Esophagus squamous epithelium (tissue), 4 donors: ENCODE data around the gene DOCK2.

Source experiments
- CTCF ChIP-seq, 6 experiments: fragments of 450-650 bp in 4 of 6; fragments of 200-600 bp in 2 of 6; sonication (generic) in 2 of 6; IDR thresholded peaks; one replicate each; pipeline ENCODE4 v1.5.1; 2016 to 2019; ENCODE audit warnings: antibody characterized with exemption in 6 of 6, mild to moderate bottlenecking in 4 of 6, moderate library complexity in 4 of 6
- POLR2A ChIP-seq, 4 donors: fragments of 450-650 bp; IDR thresholded peaks; one replicate each; pipeline ENCODE4 v1.6.1; 2017; ENCODE audit warnings: antibody characterized with exemption in 4 of 4, mild to moderate bottlenecking in 4 of 4, moderate library complexity in 3 of 4

GRCh38 chr5:169706758-169707450 lies 69.8 kb downstream of the DOCK2 start:
- TF ChIP-seq POLR2A (IDR thresholded peaks at IDR 0.05) (no peak), CTCF (IDR thresholded peaks at IDR 0.05) (no peak)
